GM21723 (cell line): ENCODE results near the gene NRSN2.
A peak's percentile ranks its signal among the peaks of the same experiment; 100 is the strongest.

Experiments
- ATAC-seq: cut with Tn5 transposase; IDR thresholded peaks from one replicate; pipeline ENCODE4 v1.9.1; 2021; ENCODE audit warnings: mild to moderate bottlenecking, moderate library complexity; ENCODE audit not compliant: unreplicated experiment

The NRSN2 gene, protein sequence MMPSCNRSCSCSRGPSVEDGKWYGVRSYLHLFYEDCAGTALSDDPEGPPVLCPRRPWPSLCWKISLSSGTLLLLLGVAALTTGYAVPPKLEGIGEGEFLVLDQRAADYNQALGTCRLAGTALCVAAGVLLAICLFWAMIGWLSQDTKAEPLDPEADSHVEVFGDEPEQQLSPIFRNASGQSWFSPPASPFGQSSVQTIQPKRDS

DNA sequence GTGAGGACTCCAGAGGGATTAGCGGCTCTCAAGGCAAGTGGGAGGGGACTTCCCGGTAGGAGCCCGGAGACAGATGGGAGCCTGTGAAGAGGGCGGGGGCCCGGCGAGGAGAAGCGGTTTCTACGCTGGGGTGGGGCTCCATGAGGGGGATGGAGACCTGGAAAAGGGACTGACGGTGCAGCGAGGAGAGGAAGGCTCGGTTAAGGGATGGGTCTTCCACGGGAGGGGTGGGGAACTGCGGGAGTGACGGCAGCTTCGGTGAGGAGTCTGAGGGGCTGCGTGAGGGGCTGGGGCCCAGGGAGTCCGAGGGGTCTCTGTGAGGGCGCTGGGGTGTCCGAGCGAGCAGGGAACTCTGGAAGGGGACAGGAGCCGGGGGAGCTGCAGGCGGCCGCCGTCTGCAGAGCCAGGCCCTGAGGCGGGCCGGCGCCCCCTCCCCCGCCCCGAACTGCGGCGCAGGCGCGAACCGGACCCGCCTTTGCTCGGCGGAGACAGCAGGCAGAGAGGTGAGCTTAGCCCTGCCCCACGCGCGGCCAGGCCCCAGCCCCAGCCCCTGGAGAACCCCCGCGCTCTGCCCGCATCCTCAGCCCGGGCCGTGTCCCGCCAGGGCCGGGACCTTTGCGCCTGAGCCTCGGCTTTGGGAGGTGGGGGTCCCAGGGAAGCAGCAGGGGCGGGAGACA is at the start of gene NRSN2:
NRSN2 (plus strand) TSS at position 472 of the 677 bp plus-strand sequence. CDS start 2,533 bp downstream, outside the sequence.
- peak; percentile 46 for ATAC-seq

DNA sequence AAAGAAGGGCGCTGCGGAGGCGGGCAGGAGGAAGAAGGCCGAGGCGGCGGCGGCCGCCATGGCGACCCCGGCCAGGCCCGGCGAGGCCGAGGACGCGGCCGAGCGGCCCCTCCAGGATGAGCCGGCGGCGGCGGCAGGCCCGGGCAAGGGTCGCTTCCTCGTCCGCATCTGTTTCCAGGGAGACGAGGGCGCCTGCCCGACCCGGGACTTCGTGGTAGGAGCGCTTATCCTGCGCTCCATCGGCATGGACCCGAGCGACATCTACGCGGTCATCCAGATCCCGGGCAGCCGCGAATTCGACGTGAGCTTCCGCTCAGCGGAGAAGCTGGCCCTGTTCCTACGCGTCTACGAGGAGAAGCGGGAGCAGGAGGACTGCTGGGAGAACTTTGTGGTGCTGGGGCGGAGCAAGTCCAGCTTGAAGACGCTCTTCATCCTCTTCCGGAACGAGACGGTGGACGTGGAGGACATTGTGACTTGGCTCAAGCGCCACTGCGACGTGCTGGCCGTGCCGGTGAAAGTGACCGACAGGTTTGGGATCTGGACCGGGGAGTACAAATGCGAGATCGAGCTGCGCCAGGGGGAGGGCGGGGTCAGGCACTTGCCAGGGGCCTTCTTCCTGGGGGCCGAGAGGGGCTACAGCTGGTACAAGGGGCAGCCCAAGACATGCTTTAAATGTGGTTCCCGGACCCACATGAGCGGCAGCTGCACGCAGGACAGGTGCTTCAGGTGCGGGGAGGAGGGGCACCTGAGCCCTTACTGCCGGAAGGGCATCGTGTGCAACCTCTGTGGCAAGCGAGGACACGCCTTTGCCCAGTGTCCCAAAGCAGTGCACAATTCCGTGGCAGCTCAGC is 48.8 kb upstream of the NRSN2 start:
- peak; percentile 33 for ATAC-seq

DNA sequence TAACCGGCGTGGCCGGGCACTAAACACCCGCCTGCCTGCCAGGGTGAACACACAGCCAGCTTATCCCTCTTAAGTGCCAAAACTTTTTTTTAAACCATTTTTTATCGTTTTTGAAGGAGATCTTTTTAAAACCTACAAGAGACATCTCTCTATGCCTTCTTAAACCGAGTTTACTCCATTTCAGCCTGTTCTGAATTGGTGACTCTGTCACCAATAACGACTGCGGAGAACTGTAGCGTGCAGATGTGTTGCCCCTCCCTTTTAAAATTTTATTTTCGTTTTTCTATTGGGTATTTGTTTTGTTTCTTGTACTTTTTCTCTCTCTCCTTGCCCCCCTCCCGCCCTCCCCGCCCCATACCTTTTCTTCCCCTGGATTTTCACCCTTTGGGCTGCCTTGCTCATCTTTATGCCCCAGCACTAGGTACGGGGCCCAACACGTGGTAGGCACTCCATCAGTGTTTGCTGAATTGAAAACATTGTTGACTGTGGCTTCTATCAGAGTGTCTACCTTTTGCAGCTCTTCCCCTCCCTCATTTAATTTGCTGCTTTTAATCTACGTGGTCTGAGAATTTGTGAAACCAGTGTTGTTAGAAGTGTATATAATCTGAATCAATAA is 48.0 kb upstream of the NRSN2 start:
- no peak for ATAC-seq

DNA sequence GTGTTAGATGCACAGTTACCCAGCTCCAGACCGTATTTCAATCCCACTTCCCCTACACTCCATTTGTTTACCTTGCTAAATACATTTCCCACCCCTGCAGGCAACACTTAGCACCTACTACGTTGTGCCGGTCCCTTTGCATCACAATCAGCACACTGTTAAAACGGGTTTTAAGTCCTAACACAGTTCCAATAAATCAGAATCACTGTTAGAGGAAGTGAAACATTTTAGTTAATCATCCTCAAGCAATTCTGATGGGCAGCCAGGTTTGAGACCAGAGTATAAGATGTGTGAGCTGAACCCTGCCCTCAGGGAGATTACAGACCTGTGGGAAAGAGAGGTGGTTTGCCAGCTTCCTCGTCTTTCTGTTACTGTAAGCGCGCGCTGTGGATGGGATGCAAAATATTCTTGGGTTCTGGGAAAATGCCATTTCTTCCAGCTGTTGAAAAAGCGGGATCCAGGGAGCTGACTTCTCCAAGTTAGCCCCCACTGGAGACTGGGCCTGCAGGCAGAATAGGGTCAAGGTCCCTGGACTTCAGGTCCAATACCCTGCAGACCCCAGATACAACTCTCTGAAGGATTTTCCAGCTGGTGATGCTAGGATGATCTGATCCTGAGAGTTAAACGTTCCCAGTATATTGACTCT is 46.4 kb upstream of the NRSN2 start:
- no peak for ATAC-seq

DNA sequence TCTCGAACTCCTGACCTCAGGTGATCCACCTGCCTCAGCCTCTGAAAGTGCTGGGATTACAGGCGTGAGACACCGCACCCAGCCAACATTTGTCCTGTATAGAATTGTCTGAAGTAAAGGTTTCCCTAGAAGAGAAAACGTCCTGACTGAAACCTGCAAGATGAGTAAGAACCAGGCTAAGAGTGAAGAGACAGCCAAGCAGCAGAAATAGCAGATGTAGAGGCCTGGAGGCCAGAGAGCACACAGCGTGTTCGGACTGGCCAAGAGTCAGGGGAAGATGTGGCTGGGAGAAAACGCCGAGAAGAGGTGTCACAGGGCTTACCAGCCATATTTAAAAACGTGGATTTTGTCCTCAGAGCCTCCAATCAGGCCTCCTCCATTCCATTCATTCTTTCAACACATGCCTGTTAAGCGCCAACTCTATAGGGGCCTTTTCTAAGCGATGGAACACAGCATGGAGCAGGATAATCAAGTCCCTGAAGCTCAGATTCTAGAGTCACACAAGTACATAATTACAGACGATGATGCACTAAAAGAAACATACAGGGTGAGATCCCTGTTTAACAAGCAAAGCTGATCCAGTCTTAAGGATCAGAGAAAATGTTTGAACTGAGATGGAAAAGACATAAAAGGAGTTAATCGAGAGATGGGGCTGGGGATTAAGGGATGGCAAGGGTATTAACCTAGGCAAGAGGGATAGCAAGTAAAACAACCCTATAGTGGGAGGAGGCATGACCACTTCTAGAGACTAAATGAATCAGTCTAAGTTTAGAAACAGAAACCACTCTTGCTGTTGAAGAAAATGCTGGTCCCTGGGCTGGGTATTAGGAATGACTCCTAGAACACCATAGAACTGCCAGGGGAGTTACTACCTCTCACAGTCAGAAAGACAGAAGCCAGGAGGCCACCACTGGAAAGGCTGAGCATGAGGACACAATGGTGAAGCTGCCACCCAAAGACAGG is 44.7 kb upstream of the NRSN2 start:
- ATAC-seq: no peak

DNA sequence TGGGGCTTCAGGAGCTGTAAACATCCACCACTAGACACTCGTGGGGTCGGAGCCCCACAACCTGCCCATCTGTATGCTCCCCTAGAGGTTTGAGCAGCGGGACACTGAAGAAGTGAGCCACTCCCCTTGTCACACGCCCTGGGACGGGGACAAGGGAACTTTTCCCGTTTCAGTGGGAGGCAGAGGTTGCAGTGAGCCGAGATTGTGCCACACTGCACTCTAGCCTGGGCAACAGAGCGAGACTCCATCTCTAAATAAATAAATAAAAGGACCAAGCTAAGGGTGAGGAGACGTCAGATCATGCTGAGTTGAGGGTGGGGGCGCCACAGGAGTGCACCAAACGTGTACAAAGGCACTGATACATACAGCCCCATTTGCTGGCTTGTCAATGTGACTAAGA is 41.2 kb upstream of the NRSN2 start:
- ATAC-seq: no peak

DNA sequence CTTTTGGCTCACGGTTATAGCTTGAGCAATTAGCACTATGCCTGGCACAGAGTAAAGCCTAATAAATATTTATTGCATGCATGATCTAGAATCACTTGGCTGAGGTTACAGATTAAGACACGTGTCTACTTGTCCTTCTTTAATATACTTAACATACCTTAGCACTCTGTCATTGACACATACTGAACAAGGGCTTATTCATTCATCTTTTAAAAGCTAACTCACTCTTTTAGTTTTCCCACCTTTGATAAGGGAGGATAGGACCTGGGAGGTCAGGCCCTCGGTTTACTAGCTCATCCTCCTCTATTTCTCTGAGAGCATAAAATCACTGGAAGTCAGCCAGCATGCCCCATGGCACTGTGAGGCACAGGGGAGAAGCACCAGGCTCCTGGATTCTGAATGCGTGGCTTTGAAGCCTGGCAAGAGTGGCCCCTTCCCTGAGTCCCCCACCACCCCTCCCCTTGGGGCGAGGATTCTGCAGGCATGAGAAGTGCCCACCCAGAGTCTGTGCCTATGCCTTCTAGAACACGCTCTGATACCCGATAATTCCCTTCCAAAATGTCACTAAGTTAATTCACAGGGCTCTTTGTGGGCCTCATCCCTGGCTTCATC is 38.4 kb upstream of the NRSN2 start:
- no peak for ATAC-seq

DNA sequence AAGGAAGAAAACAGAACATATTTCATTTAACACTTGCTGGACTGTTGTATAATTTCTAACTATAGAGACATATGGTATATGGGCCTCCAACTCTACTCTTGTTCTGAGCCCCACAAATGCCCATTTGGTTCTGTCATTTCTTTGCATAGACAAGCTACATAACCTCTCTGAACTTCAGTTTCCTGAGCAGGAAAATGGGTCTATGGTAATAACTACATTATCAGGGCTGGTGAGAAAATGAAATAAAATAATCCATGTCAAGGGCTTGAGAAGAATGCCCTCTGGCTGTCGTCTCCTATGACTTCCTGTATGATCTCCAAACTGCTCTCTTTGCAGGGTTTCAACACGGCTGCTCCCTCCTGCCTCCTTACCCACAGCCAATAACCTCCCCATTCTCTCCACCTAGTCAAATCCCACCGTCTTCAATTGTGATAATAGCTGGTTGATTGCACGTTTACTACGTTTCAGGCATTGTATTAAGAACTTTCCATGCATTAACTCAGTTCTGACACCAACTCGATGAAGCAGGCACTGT is 37.5 kb upstream of the NRSN2 start:
- no peak for ATAC-seq

DNA sequence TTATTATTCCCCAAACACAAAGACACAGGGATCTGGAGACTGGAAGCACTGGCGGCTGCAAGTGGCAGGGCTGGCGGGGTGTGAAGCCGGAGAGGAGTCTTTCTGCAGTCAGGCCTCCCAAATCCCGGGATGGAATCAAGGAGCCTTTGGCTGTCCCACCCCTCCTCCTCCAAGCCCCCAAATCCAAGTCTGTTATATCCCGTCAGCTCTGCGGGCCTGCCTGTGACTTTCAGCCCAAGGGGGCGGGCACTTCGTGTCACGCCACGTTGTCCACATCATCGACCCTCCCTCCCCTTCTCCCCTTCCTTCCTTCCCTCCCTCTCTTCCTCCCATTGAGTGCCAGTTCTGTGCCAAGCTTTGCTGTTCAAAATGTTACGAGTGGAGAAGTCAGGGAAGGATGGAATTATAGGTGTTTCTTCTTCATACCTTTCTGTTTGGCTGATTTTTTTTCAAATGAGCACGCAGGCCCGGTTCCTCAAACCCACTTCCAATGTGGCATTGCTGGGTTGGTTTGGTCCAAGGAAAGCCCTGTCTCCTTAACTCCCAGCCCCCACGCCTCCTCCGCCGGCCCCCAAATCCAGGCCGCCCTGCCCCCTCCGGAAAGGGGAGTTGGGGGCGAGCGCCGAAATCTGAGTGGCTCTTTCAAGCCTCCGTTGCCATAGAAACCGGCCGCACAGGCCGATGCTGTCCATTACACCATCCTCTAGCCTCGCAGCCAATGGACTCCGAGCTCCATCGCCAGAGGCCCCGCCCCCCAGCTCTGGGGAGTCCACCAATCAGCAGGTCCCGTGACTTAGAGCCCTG is 36.9 kb upstream of the NRSN2 start:
- ATAC-seq: peak; percentile 94

DNA sequence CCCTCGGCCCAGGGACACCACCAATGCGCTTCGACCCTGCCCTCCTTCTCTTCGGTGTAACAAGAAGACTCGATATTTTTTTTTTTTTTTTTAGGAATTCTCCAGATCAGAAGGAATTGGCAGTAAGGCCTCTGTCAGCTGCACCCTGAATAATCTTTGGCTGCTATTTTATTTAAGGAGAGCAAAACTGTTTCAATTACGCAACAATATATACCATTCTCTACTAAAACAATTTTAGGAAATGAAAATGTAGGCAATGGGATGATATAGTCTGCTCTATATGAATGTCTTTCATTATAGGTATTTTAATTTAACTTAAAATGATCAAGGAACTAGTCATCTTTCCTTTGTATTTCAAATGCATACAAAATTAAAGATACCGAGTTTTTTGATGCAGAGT is 36.3 kb upstream of the NRSN2 start:
- no peak for ATAC-seq

DNA sequence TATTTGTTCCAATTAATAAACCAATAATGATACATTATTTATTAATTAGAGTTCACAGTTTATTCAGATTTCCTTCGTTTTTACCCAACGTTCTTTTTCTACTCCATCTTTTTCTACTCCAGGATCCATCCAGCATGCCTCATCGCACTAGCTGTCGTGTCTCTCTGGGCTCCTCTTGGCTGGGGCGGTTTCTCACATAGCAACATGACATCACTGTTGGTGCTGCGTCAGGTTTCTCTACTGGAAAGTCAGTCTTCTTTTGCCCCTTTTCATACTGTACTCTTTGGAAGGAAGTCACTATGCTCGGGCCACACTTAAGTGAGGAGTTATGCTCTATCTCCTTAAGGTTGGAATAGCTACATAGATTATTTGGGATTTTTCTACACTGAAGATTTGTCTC is 35.3 kb upstream of the NRSN2 start:
- no peak for ATAC-seq

DNA sequence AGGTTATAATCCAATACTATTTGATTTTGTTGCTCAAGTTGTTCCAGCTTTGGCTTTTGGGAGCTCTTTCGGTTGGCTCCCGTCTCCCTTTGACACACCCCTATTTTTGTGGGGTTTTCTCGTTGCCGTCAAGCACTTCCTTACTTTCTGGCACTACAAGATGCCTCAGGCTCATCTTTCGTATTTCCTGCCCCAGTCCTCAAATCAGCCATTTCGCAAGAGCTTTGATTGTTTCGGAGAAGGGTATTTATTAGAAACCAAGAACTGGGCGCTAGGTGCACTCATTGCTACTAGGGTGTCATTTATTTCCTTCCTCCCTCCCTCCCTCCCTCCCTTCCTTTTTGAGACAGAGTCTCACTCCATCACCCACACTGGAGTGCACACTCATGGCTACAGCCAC is 34.8 kb upstream of the NRSN2 start:
- ATAC-seq: no peak

DNA sequence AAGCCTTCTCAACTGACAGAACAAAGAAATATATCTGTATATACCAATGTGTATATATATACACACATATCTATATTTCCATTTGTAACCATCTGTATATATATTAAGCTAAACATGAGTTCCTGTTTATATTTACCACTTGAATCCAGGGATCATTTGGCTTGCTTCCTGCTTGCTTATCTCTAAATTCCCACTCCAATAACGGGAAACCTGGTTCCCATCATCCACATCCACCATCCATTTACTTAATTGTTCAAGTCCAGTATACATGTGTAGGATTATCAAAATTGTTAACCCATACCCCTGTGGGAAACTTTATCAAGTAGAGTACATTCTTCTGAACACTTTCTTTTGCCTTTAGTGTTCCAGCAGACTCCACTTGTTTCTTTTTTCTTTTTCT is 34.0 kb upstream of the NRSN2 start:
- ATAC-seq: no peak

DNA sequence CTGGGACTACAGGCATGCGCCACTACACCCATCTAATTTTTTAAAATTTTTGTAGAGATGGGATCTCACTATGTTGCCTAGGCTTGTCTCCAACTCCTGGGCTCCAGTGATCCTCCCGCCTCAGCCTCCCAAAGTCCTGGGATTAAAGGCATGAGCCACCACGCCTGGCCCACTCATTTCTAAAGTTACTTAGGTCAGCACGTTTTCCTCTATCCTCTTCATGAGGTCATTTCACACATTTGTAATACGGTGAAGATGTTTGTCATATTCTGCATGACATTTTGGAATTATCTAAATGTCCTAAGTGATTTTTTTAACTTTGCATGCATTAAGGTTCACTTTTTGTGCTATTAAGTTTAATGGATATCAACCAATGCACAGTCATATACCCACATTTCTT is 33.5 kb upstream of the NRSN2 start:
- ATAC-seq: no peak

DNA sequence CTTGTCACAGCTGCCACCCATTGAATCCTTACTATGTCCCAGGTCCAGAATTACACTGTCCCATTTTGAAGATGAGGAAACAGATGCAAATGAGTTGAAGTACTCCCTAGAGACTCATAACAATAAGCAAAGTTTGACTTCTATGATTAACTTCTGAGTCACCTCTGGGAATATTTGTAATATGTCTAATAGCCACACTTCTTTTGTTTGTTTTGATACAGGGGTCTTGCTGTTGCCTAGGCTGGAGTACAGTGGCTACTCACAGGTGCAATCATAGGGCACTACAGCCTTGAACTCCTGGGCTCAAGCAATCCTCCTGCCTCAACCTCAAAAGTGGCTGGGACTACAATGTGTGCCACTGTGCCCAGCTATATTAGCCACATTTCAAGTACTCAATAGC is 33.0 kb upstream of the NRSN2 start:
- no peak for ATAC-seq

DNA sequence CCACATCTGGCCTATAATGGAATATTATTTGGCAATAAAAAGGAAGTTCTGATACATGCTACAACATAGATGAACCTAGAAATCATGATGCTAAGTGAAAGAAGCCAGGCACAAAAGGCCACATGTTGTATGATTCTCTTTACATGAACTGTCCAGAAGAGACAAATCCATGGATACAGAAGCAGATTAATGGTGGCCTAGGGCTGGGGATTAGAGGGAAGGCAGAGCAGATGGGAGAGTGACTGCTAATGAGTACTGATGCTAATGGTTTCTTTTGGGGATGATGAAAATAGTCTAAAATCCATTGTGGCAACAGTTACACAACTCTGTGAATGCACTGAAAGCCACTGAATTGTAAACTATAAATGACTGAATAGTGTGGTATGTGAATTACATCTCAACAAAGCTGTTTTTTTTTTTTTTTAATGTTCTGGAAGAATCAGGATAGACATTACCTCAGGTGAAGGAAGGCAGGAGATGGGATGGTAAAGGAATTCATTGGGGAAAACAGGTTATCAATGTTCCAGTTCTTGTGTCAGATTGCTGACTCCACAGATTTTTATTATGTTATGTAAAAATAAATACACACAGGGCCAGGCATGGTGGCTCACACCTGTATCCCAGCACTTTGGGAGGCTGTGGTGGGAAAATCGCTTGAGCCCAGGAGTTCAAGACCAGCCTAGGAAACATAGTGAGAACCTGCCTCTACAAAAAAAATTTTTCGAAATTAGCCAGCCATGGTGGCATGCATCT is 30.4 kb upstream of the NRSN2 start:
- ATAC-seq: no peak

DNA sequence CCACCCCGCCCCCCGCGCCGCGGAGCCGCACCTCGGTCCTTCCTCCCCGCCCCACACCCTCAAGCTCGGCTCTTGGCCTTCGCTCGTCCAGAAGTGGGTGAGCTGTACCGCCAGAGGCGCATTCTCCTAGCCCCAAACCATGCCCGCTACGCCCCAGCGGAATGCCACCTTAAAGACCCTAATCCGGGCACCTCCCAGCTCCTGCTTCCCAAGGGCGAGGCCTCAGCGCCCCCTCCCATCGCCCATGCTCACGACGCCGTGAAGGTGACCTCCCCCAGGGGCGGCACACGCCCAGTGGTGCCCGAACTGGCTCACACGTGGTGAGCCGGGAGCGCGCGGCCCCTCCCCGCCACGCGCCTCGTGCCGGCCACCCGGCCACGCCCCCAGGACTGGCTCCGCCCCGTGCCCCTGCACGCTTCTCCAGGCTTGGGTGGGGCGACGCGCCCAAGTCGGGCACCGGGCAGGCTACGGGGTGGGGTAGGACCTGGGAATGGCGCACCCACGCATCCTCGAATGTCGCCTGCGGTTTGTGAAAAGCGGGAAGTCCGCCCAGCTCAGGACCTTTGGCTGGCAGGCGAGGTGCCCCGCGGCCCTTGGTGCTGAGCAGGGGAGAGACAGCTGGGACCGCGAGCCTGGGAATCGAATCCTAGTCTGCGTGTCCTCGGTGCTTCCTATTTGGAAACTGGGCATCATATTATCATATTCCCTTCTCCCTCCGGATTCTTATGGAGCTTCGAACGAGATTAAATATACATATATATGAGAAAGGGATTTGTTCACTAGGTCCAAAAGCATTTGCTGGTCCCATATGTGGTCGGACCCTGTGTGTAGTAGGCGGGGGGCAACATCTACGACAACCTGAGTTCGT is 22.5 kb upstream of the NRSN2 start:
- peak; percentile 46 for ATAC-seq
